HCT116 (cell line): Measurements from ENCODE around the gene POFUT2. TPM values are rescaled to one million over a fixed set of nuclear protein-coding genes. Genes with fewer than 3 reads are reported as not detected.

Source experiments
- ATAC-seq: fragments of 200-7000 bp; cut with Tn5 transposase; 2 replicates; pipeline ENCODE4 v1.9.1; 2020; ENCODE audit warnings: mild to moderate bottlenecking, moderate library complexity
- BruUV-seq: library from RNA; stranded (reverse); fragments of 400-500 nt; replicated peaks from 2 replicates; lab custom pipeline; 2021; lab: Mats Ljungman, UMichigan
- CTCF ChIA-PET: fragments of 300-600 bp; sonication (Branson Sonifier 250); formaldehyde crosslinking; loops from one replicate; lab custom pipeline; 2021; ENCODE audit warnings: antibody characterized with exemption; lab: Charles Lee
- POLR2A ChIA-PET: fragments of 300-600, 350-600 bp; sonication (Branson Sonifier 250); formaldehyde crosslinking; loops from one replicate; lab custom pipeline; 2021; ENCODE audit warnings: antibody characterized with exemption; lab: Charles Lee
- RAD21 ChIA-PET, 2 experiments: fragments of 300-600 bp; sonication (Branson Sonifier 250); formaldehyde crosslinking; loops; one replicate each; lab custom pipeline; 2023; ENCODE audit warnings: low total read pairs in 2 of 2; ENCODE audit not compliant: uncharacterized antibody in 2 of 2, unreplicated experiment in 2 of 2, low non-redundant PET in 1 of 2; lab: Charles Lee
- DNase-seq: peaks from one replicate; pipeline ENCODE4 v3.0.0-alpha.2; 2010; ENCODE audit warnings: low read depth, low spot score
- H2AFZ ChIP-seq: fragments of 200-600 bp; shearing (Covaris generic), sonication (generic); 2 replicates; pipeline ENCODE4 v1.6.1; 2017; ENCODE audit warnings: low read depth, mixed run types, mixed read lengths, antibody characterized with exemption, low read length; ENCODE audit not compliant: poor library complexity, severe bottlenecking
- H3K27ac ChIP-seq: 2 replicates; pipeline ENCODE4 v1.5.1; 2012; ENCODE audit warnings: low read depth, low read length
- H3K27me3 ChIP-seq: fragments of 200-600 bp; sonication (generic); 2 replicates; pipeline ENCODE4 v1.6.1; 2016; ENCODE audit warnings: mixed run types, low read length, mixed read lengths; ENCODE audit not compliant: insufficient read depth
- H3K36me3 ChIP-seq, 2 experiments: fragments of 200-500 bp in 1 of 2; fragments of 200-600 bp in 1 of 2; sonication (Bioruptor generic) in 1 of 2; sonication (generic) in 1 of 2; 2 replicates each; pipeline versions ENCODE4 v1.5.1 to v1.6.1; 2014 to 2016; ENCODE audit warnings: low read length in 2 of 2, inconsistent platforms in 1 of 2, mixed read lengths in 1 of 2, mixed run types in 1 of 2; ENCODE audit not compliant: insufficient read depth in 2 of 2, control insufficient read depth in 1 of 2
- H3K4me1 ChIP-seq, 2 experiments: fragments of 200-600 bp in 1 of 2; sonication (generic) in 1 of 2; 2 replicates each; pipeline versions ENCODE4 v1.5.1 to v1.6.1; 2012 to 2017; ENCODE audit warnings: low read length in 2 of 2, inconsistent platforms in 1 of 2, mild to moderate bottlenecking in 1 of 2, mixed read lengths in 1 of 2, mixed run types in 1 of 2, moderate library complexity in 1 of 2; ENCODE audit not compliant: insufficient read depth in 2 of 2, control insufficient read depth in 1 of 2
- H3K4me2 ChIP-seq: fragments of 200-600 bp; sonication (generic); 2 replicates; pipeline ENCODE4 v1.6.1; 2017; ENCODE audit warnings: mixed run types, low read length, mixed read lengths
- H3K4me3 ChIP-seq, 2 experiments: fragments of 200-600 bp in 1 of 2; sonication (generic) in 1 of 2; replicated peaks in 1 of 2; 2 replicates each; pipeline ENCODE4 v1.5.1; 2011 to 2016; ENCODE audit warnings: low read length in 2 of 2, control low read depth in 1 of 2, low read depth in 1 of 2, mild to moderate bottlenecking in 1 of 2, mixed read lengths in 1 of 2, mixed run types in 1 of 2
- H3K79me2 ChIP-seq: fragments of 200-600 bp; sonication (generic); 2 replicates; pipeline ENCODE4 v1.6.1; 2017; ENCODE audit warnings: mild to moderate bottlenecking, mixed run types, low read length, moderate library complexity, mixed read lengths; ENCODE audit not compliant: insufficient read depth
- H3K9ac ChIP-seq: fragments of 200-600 bp; sonication (generic); 2 replicates; pipeline ENCODE4 v1.6.1; 2016; ENCODE audit warnings: low read length, mixed read lengths
- H3K9me2 ChIP-seq: fragments of 200-600 bp; sonication (generic), shearing (Covaris generic); 2 replicates; pipeline ENCODE4 v1.6.1; 2017; ENCODE audit warnings: mixed run types, mild to moderate bottlenecking, moderate library complexity; ENCODE audit not compliant: insufficient read depth
- H3K9me3 ChIP-seq, 2 experiments: fragments of 200-500 bp in 1 of 2; fragments of 200-600 bp in 1 of 2; sonication (Bioruptor generic) in 1 of 2; sonication (generic) in 1 of 2; 2 replicates each; pipeline ENCODE4 v1.6.1; 2014 to 2017; ENCODE audit warnings: low read length in 2 of 2, mixed read lengths in 2 of 2, inconsistent platforms in 1 of 2, low read depth in 1 of 2, mild to moderate bottlenecking in 1 of 2, mixed run types in 1 of 2, moderate library complexity in 1 of 2; ENCODE audit not compliant: control insufficient read depth in 1 of 2, insufficient read depth in 1 of 2
- H4K20me1 ChIP-seq: fragments of 200-600 bp; sonication (generic), shearing (Covaris generic); 2 replicates; pipeline ENCODE4 v1.6.1; 2017; ENCODE audit warnings: mixed run types, mild to moderate bottlenecking, moderate library complexity; ENCODE audit not compliant: insufficient read depth
- CBX3 ChIP-seq: IDR thresholded peaks from 2 replicates; pipeline ENCODE4 v1.6.1; 2012; ENCODE audit warnings: low read depth
- ELF1 ChIP-seq: IDR thresholded peaks from 2 replicates; pipeline ENCODE4 v1.6.1; 2012; ENCODE audit warnings: low read depth, borderline replicate concordance
- JUND ChIP-seq: IDR thresholded peaks from 2 replicates; pipeline ENCODE4 v1.6.1; 2012
- POLR2AphosphoS5 ChIP-seq: IDR thresholded peaks from 2 replicates; pipeline ENCODE4 v1.6.1; 2011; ENCODE audit warnings: mild to moderate bottlenecking, low read depth, low read length, moderate library complexity
- SP1 ChIP-seq: IDR thresholded peaks from 2 replicates; pipeline ENCODE4 v1.6.1; 2012; ENCODE audit warnings: low read depth
- TCF7L2 ChIP-seq: IDR thresholded peaks from 2 replicates; pipeline ENCODE4 v1.7.0; 2011; ENCODE audit warnings: borderline replicate concordance, inconsistent platforms; ENCODE audit not compliant: insufficient read depth, insufficient read length; ENCODE audit errors: extremely low read depth
- YY1 ChIP-seq: IDR thresholded peaks from 2 replicates; pipeline ENCODE4 v1.6.1; 2011; ENCODE audit warnings: low read length, low read depth, moderate library complexity, mild to moderate bottlenecking; ENCODE audit not compliant: insufficient replicate concordance; ENCODE audit errors: extremely low read depth
- ZFX ChIP-seq: fragments of 450-650 bp; IDR thresholded peaks from 2 replicates; pipeline ENCODE4 v1.6.1; 2017
- intact Hi-C: fragments of 100-400 bp; cut with micrococcal nuclease; formaldehyde crosslinking; loops from 2 replicates; pipeline ENCODE4 v1.10.0; 2022
- total RNA-seq: library from RNA; stranded (reverse); gene quantifications from one replicate; pipeline ENCODE4 v1.2.1, GENCODE V29; 2021; ENCODE audit not compliant: unreplicated experiment

The POFUT2 gene
- total RNA-seq, 1 experiment from 2014 or later: 20.5 TPM

GRCh38 chr21:45266518-45267389, 20.9 kb downstream of the POFUT2 start:
- ATAC-seq (no peak), DNase-seq (no peak)
- TF ChIP-seq JUND (no peak), TCF7L2 (no peak), ZFX (no peak), SP1 (no peak), CBX3 (no peak), YY1 (no peak), ELF1 (no peak), POLR2AphosphoS5 (no peak)
- BruUV-seq: no TSS peak
- Histone ChIP-seq H3K27me3 (no peaks in the 10 kb centered on the region), H3K27ac (no peak overlapping the region), H4K20me1 (no peaks in the 10 kb centered on the region), H3K4me2 (no peak overlapping the region), H3K4me3 (no peak overlapping the region), H3K79me2 (peaks cover 3% of the 10 kb centered on the region), H3K4me1 (no peaks in the 10 kb centered on the region), H3K9me3 (peaks cover 0 to 6% of the 10 kb centered on the region in 2 experiments; a peak in 1 of 4 replicates), H3K36me3 (peaks cover 17 to 21% of the 10 kb centered on the region in 2 experiments; a peak in 3 of 4 replicates), H3K9me2 (no peaks in the 10 kb centered on the region), H3K9ac (no peak overlapping the region), H2AFZ (no peak overlapping the region)
- ChIA-PET CTCF (no interaction called here), POLR2A (no interaction called here), RAD21 (no interaction called here)
- intact Hi-C loops: no loop called here
